HT-29 (cell line): ENCODE measurements around the gene METRN. TPM values are rescaled to one million over a fixed set of nuclear protein-coding genes. Genes with fewer than 3 reads are reported as not detected.
"Not testable (repeated sequence)": the region's sequence is repeated elsewhere in the genome, so short reads cannot be mapped to it uniquely, and the experiment has no call there.

Source experiments
- DNase-seq: peaks from one replicate; pipeline ENCODE4 v3.0.0-alpha.2; 2015; ENCODE audit warnings: low spot score
- total RNA-seq: library from RNA; depleted of rRNA; stranded (reverse); fragments of >200 nt; shearing (Covaris generic); gene quantifications from 2 replicates; pipeline ENCODE4 v1.2.3, GENCODE V29; 2014

Gene METRN
- total RNA-seq, 1 experiment from 2014 or later, result 82.2 TPM

DNA sequence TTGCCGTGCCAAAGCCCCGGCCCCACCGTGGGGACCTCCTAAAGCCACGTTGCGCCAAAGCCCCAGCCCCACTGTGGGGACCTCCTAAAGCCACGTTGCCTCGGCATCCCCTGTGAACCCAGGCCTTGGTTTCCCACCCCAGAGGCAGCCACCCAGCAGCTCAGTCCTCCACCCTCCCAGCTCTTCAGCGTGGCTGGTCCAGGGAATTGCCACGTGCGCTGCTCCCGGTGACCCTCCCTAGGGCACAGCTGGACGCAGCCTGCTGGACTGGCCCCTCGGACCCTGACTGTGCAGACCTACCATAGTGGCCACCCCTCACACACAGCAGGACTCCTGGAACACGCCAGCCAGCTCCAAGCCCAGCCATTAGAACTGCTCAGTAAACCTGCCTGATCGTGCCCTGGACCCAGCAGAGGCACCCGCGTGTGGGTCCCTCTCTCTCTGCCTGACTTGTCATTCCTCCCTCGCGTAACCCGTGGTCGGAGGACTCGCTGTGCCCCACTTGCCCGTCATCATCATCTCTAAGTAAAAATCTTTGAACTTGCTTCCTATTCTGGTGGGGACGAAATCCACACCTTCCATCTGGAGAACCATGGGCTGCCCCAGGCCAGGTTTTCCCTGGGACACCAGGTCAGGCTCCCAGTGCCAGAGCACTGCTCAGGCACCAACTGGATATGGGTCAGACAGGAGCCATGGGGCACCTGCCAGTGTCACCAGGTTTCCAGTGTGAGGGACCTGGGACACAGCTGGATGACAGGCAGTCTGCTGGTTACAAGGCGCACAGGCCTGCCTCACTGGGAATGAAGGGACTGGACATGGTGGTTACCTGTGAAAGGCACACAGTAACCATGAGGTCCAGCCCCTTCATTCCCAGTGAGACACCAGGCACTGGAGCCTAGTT is 20.3 kb downstream of the METRN start:
- DNase-seq, result no peak

GRCh38 chr16:735982-736453 is 21.1 kb downstream of the METRN start:
- no peak for DNase-seq

- DNase-seq, result no peak
Observed at GRCh38 chr16:736936-737481, 22.1 kb downstream of the METRN start.

- DNase-seq, result no peak
Observed at GRCh38 chr16:739560-740458, 24.9 kb downstream of the METRN start.

DNA sequence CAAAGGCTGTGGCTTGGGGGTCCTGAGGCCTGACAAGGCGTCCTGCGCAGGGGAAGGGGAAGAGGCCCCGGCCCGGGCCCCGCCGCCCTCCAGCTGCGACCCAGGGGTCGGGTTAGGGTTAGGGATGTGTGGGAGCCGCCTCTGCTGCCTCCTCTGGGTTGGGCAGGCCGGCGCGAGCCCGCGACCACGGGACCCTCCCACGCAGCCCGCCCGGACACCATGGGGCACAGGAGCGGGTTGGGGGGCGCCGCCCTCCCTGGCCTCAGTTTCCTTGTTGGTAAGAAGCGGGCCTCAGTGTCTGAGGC is 25.5 kb downstream of the METRN start:
- DNase-seq, result no peak

GRCh38 chr16:740764-741505 is 26.0 kb downstream of the METRN start, which contains the start of gene CIAO3:
Gene CIAO3 (minus strand): TSS chr16:740997. CDS start chr16:740985, 12 bp downstream.
- peak; percentile 89 for DNase-seq

DNA sequence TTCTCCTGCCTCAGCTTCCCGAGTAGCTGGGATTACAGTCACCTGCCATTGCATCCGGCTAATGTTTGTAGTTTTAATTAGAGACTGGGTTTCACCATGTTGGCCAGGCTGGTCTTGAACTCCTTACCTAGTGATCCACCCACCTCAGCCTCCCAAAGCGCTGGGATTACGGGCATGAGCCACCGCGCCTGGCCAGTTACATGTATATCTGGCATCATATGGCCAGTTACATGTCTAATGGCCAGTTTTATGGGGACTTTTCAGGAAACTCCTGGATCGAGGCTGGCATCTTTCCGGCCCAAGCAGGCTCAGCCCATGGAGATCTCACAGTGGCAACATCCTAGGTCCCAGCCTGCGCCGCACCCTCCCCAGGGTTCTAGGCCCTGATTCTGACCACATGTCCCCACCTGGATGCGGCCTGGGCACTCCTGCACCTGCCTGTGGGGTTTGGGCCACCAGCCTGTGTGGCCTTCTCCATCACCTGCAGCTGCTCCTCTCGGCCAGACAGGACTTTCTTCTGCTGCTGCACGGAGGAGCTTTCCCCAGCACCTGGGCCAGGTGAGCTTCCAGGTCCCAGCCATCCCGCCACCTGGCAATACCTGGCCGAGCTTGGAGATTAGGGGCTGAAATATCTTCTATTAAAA is 27.2 kb downstream of the METRN start:
- no peak for DNase-seq

DNA sequence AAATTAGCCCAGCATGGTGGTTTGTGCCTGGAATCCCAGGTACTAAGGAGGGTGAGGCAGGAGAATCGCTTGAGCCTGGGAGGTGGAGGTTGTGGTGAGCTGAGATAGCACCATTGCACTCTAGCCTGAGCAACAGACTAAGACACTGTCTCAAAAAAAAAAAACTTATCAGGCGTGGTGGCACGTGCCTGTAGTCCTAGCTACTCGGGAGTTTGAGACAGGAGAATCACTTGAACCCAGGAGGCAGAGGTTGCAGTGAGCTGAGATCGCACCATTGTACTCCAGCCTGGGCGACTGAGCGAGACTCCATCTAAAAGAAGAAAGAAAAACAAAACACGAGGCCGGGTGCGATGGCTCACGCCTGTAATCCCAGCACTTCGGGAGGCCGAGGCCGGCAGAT is 28.0 kb downstream of the METRN start:
- not testable (repeated sequence) for DNase-seq

DNA sequence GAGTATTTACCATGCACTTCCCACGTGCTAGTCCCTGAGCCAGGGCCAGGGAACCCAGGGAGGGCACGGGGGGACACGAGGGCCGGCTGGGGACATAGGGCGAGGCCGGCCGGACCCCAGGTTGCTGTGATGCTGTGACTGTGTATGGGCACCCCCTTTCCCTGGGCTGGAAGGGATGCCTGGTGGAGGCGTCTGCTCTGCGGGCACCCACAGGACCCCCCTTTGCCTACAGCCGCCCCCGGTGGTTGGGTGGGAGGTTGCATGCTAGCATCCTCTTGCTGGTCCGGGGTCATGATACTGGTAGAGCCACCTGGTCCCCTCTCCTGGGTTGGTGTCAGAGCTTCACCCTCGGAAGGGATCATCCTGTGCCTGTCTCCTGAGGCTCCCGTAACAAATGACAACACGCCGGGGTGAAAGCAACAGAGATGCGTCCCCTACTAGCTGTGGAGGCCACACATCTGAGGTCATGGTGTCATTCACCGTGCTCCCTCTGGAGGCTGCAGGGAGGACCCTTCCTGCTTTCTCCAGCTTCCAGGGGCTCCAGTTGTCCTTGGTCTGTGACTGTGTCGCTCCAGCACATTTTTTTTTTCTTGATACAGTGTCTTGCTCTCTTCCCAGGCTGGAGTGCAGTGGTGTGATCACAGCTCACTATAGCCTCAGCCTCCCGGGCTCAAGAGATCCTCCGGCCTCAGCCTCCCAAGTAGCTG is 29.0 kb downstream of the METRN start:
- no peak for DNase-seq

- DNase-seq, result peak; percentile 53
Observed at GRCh38 chr16:745739-746138, 30.8 kb downstream of the METRN start.

DNA sequence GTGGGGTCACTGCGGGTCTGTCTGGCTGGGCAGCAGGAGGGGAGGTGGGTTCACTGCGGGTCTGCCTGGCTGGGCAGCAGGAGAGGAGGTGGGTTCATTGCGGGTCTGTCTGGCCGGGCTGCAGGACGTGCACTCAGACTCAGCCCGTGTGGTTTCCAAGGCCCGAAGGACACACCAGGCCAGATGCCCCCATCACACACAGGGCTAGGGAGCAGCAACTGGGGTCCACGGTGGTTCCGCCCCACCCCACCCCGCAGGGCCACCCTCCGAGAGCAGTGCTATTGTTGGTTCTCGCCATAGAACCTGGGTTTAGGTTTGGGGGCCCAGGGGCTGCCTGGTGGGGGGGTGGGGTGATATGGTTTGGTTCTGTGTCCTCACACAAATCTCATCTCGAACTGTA is 31.7 kb downstream of the METRN start:
- DNase-seq, result no peak

- no peak for DNase-seq
Observed at GRCh38 chr16:747978-748746, 33.2 kb downstream of the METRN start.

DNA sequence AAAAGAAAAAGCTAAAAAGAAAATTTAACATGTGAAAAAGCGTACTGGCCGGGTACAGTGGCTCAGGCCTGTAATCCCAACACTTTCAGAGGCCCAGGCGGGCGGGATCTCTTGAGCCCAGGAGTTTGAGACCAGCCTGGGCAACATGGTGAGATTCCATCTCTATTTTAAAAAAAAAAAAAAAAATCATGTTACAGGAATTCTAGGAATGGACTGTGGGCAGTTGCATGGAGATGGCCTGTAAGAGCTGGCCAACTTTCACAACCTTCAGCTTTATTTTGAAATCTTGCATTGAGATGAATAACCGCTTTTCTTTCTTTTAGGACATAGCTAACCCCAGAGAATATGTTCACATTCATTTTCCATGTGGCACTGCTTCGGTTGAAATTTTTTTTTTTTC is 34.1 kb downstream of the METRN start:
- no peak for DNase-seq

DNA sequence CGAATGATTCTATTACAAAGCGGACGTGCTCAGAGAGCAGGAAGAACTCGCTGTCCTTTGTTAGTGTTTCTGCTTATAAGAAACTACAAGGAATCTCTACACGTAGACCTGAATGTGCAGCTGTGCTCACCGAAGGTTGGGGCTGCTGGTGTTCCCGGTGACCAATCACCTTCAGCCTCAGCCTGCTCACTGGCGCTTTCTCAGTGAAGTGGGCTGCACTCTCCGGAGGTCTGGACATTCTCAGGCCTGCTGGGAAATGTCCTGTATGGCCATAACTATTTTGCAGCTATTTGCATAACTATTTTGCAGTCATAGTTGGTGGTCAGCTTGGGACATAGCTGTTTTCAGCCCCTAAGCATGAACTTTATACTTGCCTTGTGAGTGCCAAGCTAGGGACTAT is 35.6 kb downstream of the METRN start:
- no peak for DNase-seq

GRCh38 chr16:751152-752006 is 36.5 kb downstream of the METRN start:
- DNase-seq, result no peak

- DNase-seq, result no peak
Observed at GRCh38 chr16:752007-752312, 37.0 kb downstream of the METRN start.

GRCh38 chr16:754121-754607 is 39.2 kb downstream of the METRN start:
- DNase-seq, result not testable (repeated sequence)

- no peak for DNase-seq
Observed at GRCh38 chr16:754656-755055, 39.7 kb downstream of the METRN start.

- no peak for DNase-seq
Observed at GRCh38 chr16:756428-756827, 41.5 kb downstream of the METRN start.
